Measurements from ENCODE around the gene PRKRIP1.

- no peak for TF ChIP-seq CTCF (IDR thresholded peaks at IDR 0.05; ENCODE audit: low read length)
- no peak for TF ChIP-seq EZH2 (IDR thresholded peaks at IDR 0.05; ENCODE audit: borderline replicate concordance, low read length)
These were observed 37.3 kb downstream of the PRKRIP1 start, which contains the start of gene ORAI2 for GRCh38 chr7:102433219-102434038.
